Sigmoid colon (tissue), 4 donors: ENCODE measurements around the gene TRMU.

Experiments used
- POLR2A ChIP-seq, 2 donors: fragments of 450-650 bp; IDR thresholded peaks; one replicate each; pipeline ENCODE4 v1.6.1; 2016; ENCODE audit warnings: antibody characterized with exemption in 2 of 2, mild to moderate bottlenecking in 2 of 2, moderate library complexity in 2 of 2
- POLR2AphosphoS5 ChIP-seq, 4 donors: sonication (generic); formaldehyde crosslinking; IDR thresholded peaks; one replicate each; pipeline ENCODE4 v1.6.1; 2017; ENCODE audit warnings: antibody characterized with exemption in 4 of 4
- TF ChIP-seq, protein P1 (sequence below), 4 experiments: fragments of 450-650 bp in 3 of 4; fragments of 200-600 bp in 1 of 4; IDR thresholded peaks; one replicate each; pipeline ENCODE4 v1.5.1; 2016 to 2019; ENCODE audit warnings: antibody characterized with exemption in 4 of 4, mild to moderate bottlenecking in 3 of 4, moderate library complexity in 2 of 4

DNA sequence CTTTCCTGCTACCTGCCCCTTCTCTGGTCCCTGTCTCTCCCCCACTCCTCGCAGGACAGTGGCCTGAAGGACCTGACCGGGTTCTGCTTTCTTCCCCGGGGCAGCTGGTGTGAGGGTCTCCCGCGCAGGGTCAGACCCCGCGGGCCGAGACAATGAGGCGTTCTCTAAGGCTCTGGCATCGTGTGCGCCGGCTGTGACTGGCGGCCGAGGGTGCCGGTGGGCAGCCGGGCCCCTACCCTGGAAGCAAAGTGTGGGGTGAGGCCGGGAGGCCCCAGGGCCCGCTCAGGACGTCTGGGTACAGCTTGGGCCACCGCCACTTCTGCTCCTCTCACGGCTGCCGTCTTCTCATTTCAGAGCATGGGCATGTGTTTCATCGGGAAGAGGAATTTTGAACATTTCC, 16.3 kb downstream of the TRMU start:
- TF ChIP-seq, protein P1, sequence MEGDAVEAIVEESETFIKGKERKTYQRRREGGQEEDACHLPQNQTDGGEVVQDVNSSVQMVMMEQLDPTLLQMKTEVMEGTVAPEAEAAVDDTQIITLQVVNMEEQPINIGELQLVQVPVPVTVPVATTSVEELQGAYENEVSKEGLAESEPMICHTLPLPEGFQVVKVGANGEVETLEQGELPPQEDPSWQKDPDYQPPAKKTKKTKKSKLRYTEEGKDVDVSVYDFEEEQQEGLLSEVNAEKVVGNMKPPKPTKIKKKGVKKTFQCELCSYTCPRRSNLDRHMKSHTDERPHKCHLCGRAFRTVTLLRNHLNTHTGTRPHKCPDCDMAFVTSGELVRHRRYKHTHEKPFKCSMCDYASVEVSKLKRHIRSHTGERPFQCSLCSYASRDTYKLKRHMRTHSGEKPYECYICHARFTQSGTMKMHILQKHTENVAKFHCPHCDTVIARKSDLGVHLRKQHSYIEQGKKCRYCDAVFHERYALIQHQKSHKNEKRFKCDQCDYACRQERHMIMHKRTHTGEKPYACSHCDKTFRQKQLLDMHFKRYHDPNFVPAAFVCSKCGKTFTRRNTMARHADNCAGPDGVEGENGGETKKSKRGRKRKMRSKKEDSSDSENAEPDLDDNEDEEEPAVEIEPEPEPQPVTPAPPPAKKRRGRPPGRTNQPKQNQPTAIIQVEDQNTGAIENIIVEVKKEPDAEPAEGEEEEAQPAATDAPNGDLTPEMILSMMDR (IDR thresholded peaks at IDR 0.05) = no peak
- no peak for TF ChIP-seq POLR2A (IDR thresholded peaks at IDR 0.05)
- no peak for TF ChIP-seq POLR2AphosphoS5 (IDR thresholded peaks at IDR 0.05)
